HEK293 (cell line): Measurements from ENCODE around the gene SIGLEC10.

Experiments
- CTCF ChIA-PET: fragments of 350-600 bp; formaldehyde crosslinking; extraction: SDS; loops from one replicate; lab custom pipeline; 2021; ENCODE audit warnings: antibody characterized with exemption; lab: Yijun Ruan, JAX
- POLR2A ChIA-PET: fragments of 300-600 bp; formaldehyde crosslinking; extraction: SDS; loops from one replicate; lab custom pipeline; 2020; ENCODE audit warnings: antibody characterized with exemption, inconsistent platforms; lab: Yijun Ruan, JAX
- H3K27ac ChIP-seq: fragments of 200-500 bp; sonication (Bioruptor generic); 2 replicates; pipeline ENCODE4 v1.5.1; 2014; ENCODE audit warnings: low read depth, low read length, control low read depth, inconsistent platforms; ENCODE audit errors: extremely low read depth
- H3K36me3 ChIP-seq, 2 experiments: fragments of 200-500 bp in 1 of 2; sonication (Bioruptor generic) in 1 of 2; 1 replicate in 1 of 2; 2 replicates in 1 of 2; pipeline ENCODE4 v1.5.1; 2014 to 2017; ENCODE audit warnings: inconsistent platforms in 2 of 2, low read length in 2 of 2; ENCODE audit not compliant: control insufficient read depth in 2 of 2, insufficient read depth in 1 of 2
- H3K4me1 ChIP-seq: fragments of 200-500 bp; sonication (Bioruptor generic); 2 replicates; pipeline ENCODE4 v1.5.1; 2014; ENCODE audit warnings: mild to moderate bottlenecking, low read length, inconsistent platforms; ENCODE audit not compliant: control insufficient read depth, insufficient read depth
- H3K4me3 ChIP-seq: 2 replicates; pipeline ENCODE4 v1.5.1; 2011; ENCODE audit warnings: low read depth, mild to moderate bottlenecking, control low read depth, low read length, moderate library complexity
- H3K9me3 ChIP-seq: fragments of 200-500 bp; sonication (Bioruptor generic); 2 replicates; pipeline ENCODE4 v1.5.1; 2014; ENCODE audit warnings: low read depth, low read length, inconsistent platforms; ENCODE audit not compliant: control insufficient read depth, insufficient read depth
- MYNN ChIP-seq: fragments of 450-650 bp; formaldehyde crosslinking; IDR thresholded peaks from 2 replicates; pipeline ENCODE4 v1.5.1; 2016; ENCODE audit warnings: missing biosample characterization, missing genetic modification characterization, borderline replicate concordance
- PBX3 ChIP-seq: sonication (generic); formaldehyde crosslinking; IDR thresholded peaks from 2 replicates; pipeline ENCODE4 v1.8.1; 2022; ENCODE audit warnings: mild to moderate bottlenecking, moderate library complexity, missing genetic modification reagents
- YY2 ChIP-seq: fragments of 450-650 bp; formaldehyde crosslinking; IDR thresholded peaks from 2 replicates; pipeline ENCODE4 v1.5.1; 2016; ENCODE audit warnings: missing biosample characterization, missing genetic modification characterization
- ZBTB26 ChIP-seq: fragments of 450-650 bp; formaldehyde crosslinking; optimal IDR thresholded peaks from 2 replicates; pipeline ENCODE3; 2016; ENCODE audit warnings: missing biosample characterization, mild to moderate bottlenecking, missing genetic modification characterization
- ZEB2 ChIP-seq: fragments of 450-650 bp; formaldehyde crosslinking; IDR thresholded peaks from 2 replicates; pipeline ENCODE4 v1.5.1; 2016; ENCODE audit warnings: missing biosample characterization, missing genetic modification characterization
- ZIC2 ChIP-seq: fragments of 450-650 bp; formaldehyde crosslinking; IDR thresholded peaks from 2 replicates; pipeline ENCODE4 v1.5.1; 2016; ENCODE audit warnings: missing biosample characterization, missing genetic modification characterization
- ZNF133 ChIP-seq: fragments of 450-650 bp; formaldehyde crosslinking; IDR thresholded peaks from 2 replicates; pipeline ENCODE4 v1.5.1; 2016; ENCODE audit warnings: missing biosample characterization, missing genetic modification characterization
- ZNF146 ChIP-seq: fragments of 450-650 bp; formaldehyde crosslinking; IDR thresholded peaks from 2 replicates; pipeline ENCODE4 v1.5.1; 2016; ENCODE audit warnings: missing biosample characterization, missing genetic modification characterization
- ZNF155 ChIP-seq: fragments of 450-650 bp; formaldehyde crosslinking; IDR thresholded peaks from 2 replicates; pipeline ENCODE4 v1.5.1; 2016; ENCODE audit warnings: missing biosample characterization, missing genetic modification characterization
- ZNF175 ChIP-seq: fragments of 450-650 bp; formaldehyde crosslinking; IDR thresholded peaks from 2 replicates; pipeline ENCODE4 v1.5.1; 2016; ENCODE audit warnings: missing biosample characterization, missing genetic modification characterization
- ZNF19 ChIP-seq: fragments of 450-650 bp; formaldehyde crosslinking; IDR thresholded peaks from 2 replicates; pipeline ENCODE4; 2016; ENCODE audit warnings: missing biosample characterization, missing genetic modification characterization, low read depth
- ZNF223 ChIP-seq: fragments of 450-650 bp; formaldehyde crosslinking; IDR thresholded peaks from 2 replicates; pipeline ENCODE4 v1.5.1; 2016; ENCODE audit warnings: missing biosample characterization, missing genetic modification characterization
- ZNF23 ChIP-seq: fragments of 450-650 bp; formaldehyde crosslinking; IDR thresholded peaks from 2 replicates; pipeline ENCODE4 v1.5.1; 2016; ENCODE audit warnings: missing biosample characterization, missing genetic modification characterization, borderline replicate concordance
- ZNF266 ChIP-seq: fragments of 450-650 bp; formaldehyde crosslinking; IDR thresholded peaks from 2 replicates; pipeline ENCODE4 v1.5.1; 2016; ENCODE audit warnings: missing biosample characterization, missing genetic modification characterization, low read depth
- ZNF423 ChIP-seq: fragments of 450-650 bp; formaldehyde crosslinking; IDR thresholded peaks from 2 replicates; pipeline ENCODE4 v1.5.1; 2016; ENCODE audit warnings: missing biosample characterization, missing genetic modification characterization
- ZNF548 ChIP-seq: fragments of 450-650 bp; formaldehyde crosslinking; IDR thresholded peaks from 2 replicates; pipeline ENCODE4 v1.5.1; 2016; ENCODE audit warnings: missing biosample characterization, missing genetic modification characterization
- TF ChIP-seq, protein P1 (sequence below): fragments of 450-650 bp; formaldehyde crosslinking; IDR thresholded peaks from 2 replicates; pipeline ENCODE4 v1.5.1; 2016; ENCODE audit warnings: missing biosample characterization, missing genetic modification characterization

SIGLEC10 gene

GRCh38 chr19:51462681-51463080, 45.2 kb upstream of the SIGLEC10 start:
- H3K36me3 ChIP-seq, result no peaks in the 10 kb centered on the region
- TF ChIP-seq MYNN, result no peak
- no peak for TF ChIP-seq ZBTB26 (tag by site-specific recombination)
- no peak for TF ChIP-seq ZNF266 (tag by site-specific recombination)
- no peak for TF ChIP-seq ZNF175 (tag by site-specific recombination)
- no peak for TF ChIP-seq ZNF23
- TF ChIP-seq ZNF548 (tag by site-specific recombination), result no peak
- TF ChIP-seq YY2 (tag by site-specific recombination), result no peak
- H3K9me3 ChIP-seq, result no peaks in the 10 kb centered on the region
- ChIA-PET CTCF (interaction anchor here (0.9 to 3.9 kb wide), 3 partner anchors 9 to 146 kb away, joined by 4 to 21 read pairs (median 5); no protein-coding TSS in a partner anchor), POLR2A (no interaction called here)
- H3K27ac ChIP-seq, result no peak overlapping the region
- no peaks in the 10 kb centered on the region for H3K4me1 ChIP-seq
- H3K4me3 ChIP-seq, result no peak overlapping the region

DNA sequence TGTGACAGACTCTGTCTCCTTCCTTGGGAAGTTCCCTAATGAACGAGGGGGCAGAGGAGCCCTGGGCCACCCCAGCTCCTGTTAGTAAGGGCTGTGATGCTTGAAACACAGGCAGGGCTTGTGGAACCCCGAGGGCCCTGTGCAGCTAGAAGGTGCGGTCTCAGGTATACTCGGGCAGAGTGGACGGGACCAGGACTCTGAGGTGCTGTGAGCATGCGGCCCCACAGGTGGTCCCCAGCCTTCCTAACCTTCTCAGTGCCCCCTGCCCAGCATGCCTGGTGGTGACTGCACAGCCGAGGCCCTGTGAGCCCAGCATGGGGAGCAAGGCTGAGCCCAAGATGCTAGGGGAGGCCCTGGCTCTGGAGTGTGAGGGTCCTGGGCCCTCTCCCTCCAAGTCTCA, 44.8 kb upstream of the SIGLEC10 start:
- H3K36me3 ChIP-seq, result no peaks in the 10 kb centered on the region
- TF ChIP-seq, protein P1, sequence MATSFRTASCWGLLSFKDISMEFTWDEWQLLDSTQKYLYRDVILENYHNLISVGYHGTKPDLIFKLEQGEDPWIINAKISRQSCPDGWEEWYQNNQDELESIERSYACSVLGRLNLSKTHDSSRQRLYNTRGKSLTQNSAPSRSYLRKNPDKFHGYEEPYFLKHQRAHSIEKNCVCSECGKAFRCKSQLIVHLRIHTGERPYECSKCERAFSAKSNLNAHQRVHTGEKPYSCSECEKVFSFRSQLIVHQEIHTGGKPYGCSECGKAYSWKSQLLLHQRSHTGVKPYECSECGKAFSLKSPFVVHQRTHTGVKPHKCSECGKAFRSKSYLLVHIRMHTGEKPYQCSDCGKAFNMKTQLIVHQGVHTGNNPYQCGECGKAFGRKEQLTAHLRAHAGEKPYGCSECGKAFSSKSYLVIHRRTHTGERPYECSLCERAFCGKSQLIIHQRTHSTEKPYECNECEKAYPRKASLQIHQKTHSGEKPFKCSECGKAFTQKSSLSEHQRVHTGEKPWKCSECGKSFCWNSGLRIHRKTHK, result no peak
- no peak for TF ChIP-seq PBX3 (CRISPR knock-in tag)
- TF ChIP-seq ZNF146 (tag by site-specific recombination), result no peak
- no peak for TF ChIP-seq ZNF155 (tag by site-specific recombination)
- TF ChIP-seq ZEB2, result no peak
- TF ChIP-seq ZNF133 (tag by site-specific recombination), result no peak
- TF ChIP-seq, all 188 proteins: peak for 0
- H3K4me3 ChIP-seq, result no peak overlapping the region
- ChIA-PET POLR2A (no interaction called here), CTCF (interaction anchor here (0.5 to 3.9 kb wide), 4 partner anchors 10 to 193 kb away, joined by 3 to 21 read pairs (median 4); no protein-coding TSS in a partner anchor)
- no peaks in the 10 kb centered on the region for H3K9me3 ChIP-seq
- H3K4me1 ChIP-seq, result no peaks in the 10 kb centered on the region
- H3K27ac ChIP-seq, result no peak overlapping the region

- Histone ChIP-seq H3K9me3 (no peaks in the 10 kb centered on the region), H3K36me3 (no peaks in the 10 kb centered on the region), H3K27ac (no peak overlapping the region), H3K4me1 (no peaks in the 10 kb centered on the region), H3K4me3 (no peak overlapping the region)
- ChIA-PET CTCF (interaction anchor here (0.5 to 3.9 kb wide), 5 partner anchors 11 to 197 kb away, joined by 3 to 21 read pairs (median 3); no protein-coding TSS in a partner anchor), POLR2A (no interaction called here)
- TF ChIP-seq ZNF223 (tag by site-specific recombination) (no peak), ZIC2 (tag by site-specific recombination) (0 out of 2 replicates have a peak, but pooled peaks have one; percentile 22), ZNF19 (tag by site-specific recombination) (no peak), ZNF423 (tag by site-specific recombination) (no peak)
These were observed 44.3 kb upstream of the SIGLEC10 start for GRCh38 chr19:51461723-51462161.
